ENCODE results near the gene COL26A1.

GRCh38 chr7:101397243-101397642 is 34.6 kb downstream of the COL26A1 start:
- no peak for TF ChIP-seq EP300 (IDR thresholded peaks at IDR 0.05)
- no peak for TF ChIP-seq CTCF (IDR thresholded peaks at IDR 0.05)
